ENCODE measurements around the gene LRMDA.

- TF ChIP-seq CTCF (IDR thresholded peaks at IDR 0.05), result no peak
- TF ChIP-seq POLR2A (IDR thresholded peaks at IDR 0.05), result no peak
Observed at GRCh38 chr10:75978213-75978612, 546.8 kb downstream of the LRMDA start.
